ENCODE results near the gene NRAS. TPM values are rescaled to one million over a fixed set of nuclear protein-coding genes. Genes with fewer than 3 reads are reported as not detected.

The NRAS gene
- total RNA-seq, 1 experiment from 2014 or later: 48.0 TPM

- TF ChIP-seq YY1 (IDR thresholded peaks at IDR 0.05; ENCODE audit: extremely low read depth, insufficient replicate concordance, low read depth, low read length) (no peak), MAX (IDR thresholded peaks at IDR 0.05) (no peak), ATF3 (IDR thresholded peaks at IDR 0.05) (no peak), JUND (IDR thresholded peaks at IDR 0.05) (no peak)
Measured at GRCh38 chr1:114719424-114719787, 2.8 kb upstream of the NRAS start (continued).

DNA sequence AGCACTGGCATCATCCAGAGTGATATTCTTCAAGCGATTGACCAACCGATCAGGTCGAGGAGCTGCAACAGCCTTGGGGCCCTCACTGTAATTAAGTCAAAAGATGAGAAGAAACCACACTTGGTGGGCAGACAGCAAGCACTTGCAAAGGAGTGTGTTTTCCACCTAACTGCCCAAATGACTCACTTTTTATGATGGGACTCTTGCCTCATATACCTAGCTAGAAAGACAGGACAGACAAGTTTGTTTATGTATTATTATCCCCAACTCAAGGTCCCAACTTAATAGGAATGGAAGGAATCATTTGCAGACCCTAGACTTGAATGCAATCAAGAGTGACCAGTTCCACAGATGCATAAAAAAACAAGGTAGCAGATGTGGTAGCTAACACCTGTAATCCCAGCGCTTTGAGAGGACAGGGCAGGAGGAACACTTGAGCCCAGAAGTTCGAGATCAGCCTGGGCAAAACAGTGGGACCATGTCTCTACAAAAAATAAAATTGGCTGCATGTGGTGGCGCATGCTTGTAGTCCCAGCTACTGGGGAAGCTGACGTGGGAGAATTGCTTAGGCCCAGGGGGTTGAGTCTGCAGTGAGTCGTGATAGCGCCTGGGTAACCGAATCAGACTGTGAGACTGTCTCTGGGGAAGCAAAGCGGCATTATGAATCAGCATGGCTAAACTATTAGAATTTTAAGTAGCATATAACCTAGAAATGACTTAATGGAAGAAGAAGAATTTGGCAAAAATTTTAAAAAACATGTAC, 2.3 kb upstream of the NRAS start:
- Histone ChIP-seq H3K4me1 (ENCODE audit: control insufficient read depth in 1 of 2, insufficient read depth in 2 of 2, low read length in 2 of 2) (peaks cover 0 to 12% of the 10 kb centered on the region in 2 experiments; a peak in 2 of 4 replicates), H2AFZ (ENCODE audit: low read depth, low read length, poor library complexity, severe bottlenecking) (no peak overlapping the region), H3K36me3 (ENCODE audit: control insufficient read depth in 1 of 2, insufficient read depth in 2 of 2, low read length in 2 of 2) (peaks cover 50% of the 10 kb centered on the region in 2 experiments), H3K9ac (ENCODE audit: low read length) (no peak overlapping the region), H3K27ac (ENCODE audit: low read depth, low read length) (no peak overlapping the region), H3K27me3 (ENCODE audit: insufficient read depth, low read length) (no peaks in the 10 kb centered on the region), H3K9me3 (ENCODE audit: control insufficient read depth in 1 of 2, insufficient read depth in 1 of 2, low read depth in 1 of 2, low read length in 2 of 2) (no peaks in the 10 kb centered on the region), H3K9me2 (ENCODE audit: insufficient read depth) (no peaks in the 10 kb centered on the region), H3K4me2 (ENCODE audit: low read length) (no peak overlapping the region), H4K20me1 (ENCODE audit: insufficient read depth) (no peaks in the 10 kb centered on the region; the same call in 1 of the 2 replicates), H3K4me3 (replicated peaks in 1 of 2; ENCODE audit: low read depth in 1 of 2, low read length in 2 of 2) (no peak overlapping the region), H3K79me2 (ENCODE audit: insufficient read depth, low read length) (peaks cover 48% of the 10 kb centered on the region)
- ChIA-PET CTCF (no interaction called here), RAD21 (ENCODE audit: low non-redundant PET in 1 of 2, low total read pairs in 2 of 2, uncharacterized antibody in 2 of 2, unreplicated experiment in 2 of 2) (no interaction called here), POLR2A (no interaction called here)
- DNase-seq (ENCODE audit: low read depth, low spot score): no peak
- no peak for TF ChIP-seq SP1 (IDR thresholded peaks at IDR 0.05; ENCODE audit: low read depth)
- TF ChIP-seq RAD21 (IDR thresholded peaks at IDR 0.05; ENCODE audit: low read depth): no peak
- no peak for TF ChIP-seq ZFX (IDR thresholded peaks at IDR 0.05)
- no peak for TF ChIP-seq FOSL1 (IDR thresholded peaks at IDR 0.05; ENCODE audit: low read depth)
- no peak for TF ChIP-seq CTCF (IDR thresholded peaks at IDR 0.05 in 2 of 3, conservative IDR thresholded peaks at IDR 0.05 in 1 of 3; ENCODE audit: borderline replicate concordance in 1 of 3, insufficient read depth in 1 of 3, low read depth in 2 of 3, low read length in 2 of 3)
- no peak for ATAC-seq
- BruUV-seq (replicated peaks): no TSS peak
- intact Hi-C loops (cut with micrococcal nuclease): loop anchor here (5.0 kb wide), 1 partner anchor 137 kb away; the partner anchor contains the start of gene BCAS2
